Measurements from ENCODE around the gene LIG3. TPM values are rescaled to one million over a fixed set of nuclear protein-coding genes. Genes with fewer than 3 reads are reported as not detected.

Gene LIG3
- total RNA-seq, 1 experiment from 2014 or later: 25.5 TPM

DNA sequence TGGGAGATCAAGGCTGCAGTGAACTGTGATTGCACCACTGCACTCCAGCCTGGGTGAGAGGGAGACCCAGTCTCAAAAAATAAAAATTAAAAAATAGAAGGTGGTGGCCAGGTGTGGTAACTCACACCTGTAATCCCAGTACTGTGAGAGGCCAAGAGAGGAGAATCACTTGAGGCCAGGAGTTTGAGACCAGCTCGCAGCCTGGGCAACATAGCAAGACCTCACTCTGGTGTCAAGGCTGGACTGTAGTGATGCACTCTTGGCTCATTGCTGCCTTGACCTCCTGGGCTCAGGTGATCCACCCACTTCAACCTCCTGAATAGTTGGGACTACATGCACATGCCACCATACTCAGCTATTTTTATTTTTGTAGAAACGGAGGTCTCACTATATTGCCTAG, 69.9 kb downstream of the LIG3 start:
- intact Hi-C loops (cut with micrococcal nuclease; ENCODE audit: unreplicated experiment): no loop called here
- POLR2A ChIA-PET (ENCODE audit: unreplicated experiment): no interaction called here
- Histone ChIP-seq H3K36me3 (ENCODE audit: low read depth) (no peaks in the 10 kb centered on the region), H3K27ac (no peak overlapping the region), H4K20me1 (ENCODE audit: insufficient read depth) (no peaks in the 10 kb centered on the region), H3K79me2 (ENCODE audit: low read depth) (peaks cover 5% of the 10 kb centered on the region; the same call in 1 of the 2 replicates), H3K4me1 (replicated peaks; ENCODE audit: insufficient read depth) (peaks cover 22% of the 10 kb centered on the region), H3F3A (ENCODE audit: insufficient read depth, low read depth) (peaks cover 25% of the 10 kb centered on the region; the same call in 1 of the 2 replicates), H3K27me3 (ENCODE audit: insufficient read depth, low read depth) (no peaks in the 10 kb centered on the region), H3K9me2 (ENCODE audit: insufficient read depth) (no peaks in the 10 kb centered on the region), H3K9me3 (ENCODE audit: insufficient read depth, low read depth) (no peaks in the 10 kb centered on the region), H3K4me3 (no peak overlapping the region), H2AFZ (no peak overlapping the region), H3K4me2 (no peak overlapping the region)
- no peak for DNase-seq
- no peak for TF ChIP-seq EZH2 (IDR thresholded peaks at IDR 0.05; ENCODE audit: low read depth)
- TF ChIP-seq, protein P1, sequence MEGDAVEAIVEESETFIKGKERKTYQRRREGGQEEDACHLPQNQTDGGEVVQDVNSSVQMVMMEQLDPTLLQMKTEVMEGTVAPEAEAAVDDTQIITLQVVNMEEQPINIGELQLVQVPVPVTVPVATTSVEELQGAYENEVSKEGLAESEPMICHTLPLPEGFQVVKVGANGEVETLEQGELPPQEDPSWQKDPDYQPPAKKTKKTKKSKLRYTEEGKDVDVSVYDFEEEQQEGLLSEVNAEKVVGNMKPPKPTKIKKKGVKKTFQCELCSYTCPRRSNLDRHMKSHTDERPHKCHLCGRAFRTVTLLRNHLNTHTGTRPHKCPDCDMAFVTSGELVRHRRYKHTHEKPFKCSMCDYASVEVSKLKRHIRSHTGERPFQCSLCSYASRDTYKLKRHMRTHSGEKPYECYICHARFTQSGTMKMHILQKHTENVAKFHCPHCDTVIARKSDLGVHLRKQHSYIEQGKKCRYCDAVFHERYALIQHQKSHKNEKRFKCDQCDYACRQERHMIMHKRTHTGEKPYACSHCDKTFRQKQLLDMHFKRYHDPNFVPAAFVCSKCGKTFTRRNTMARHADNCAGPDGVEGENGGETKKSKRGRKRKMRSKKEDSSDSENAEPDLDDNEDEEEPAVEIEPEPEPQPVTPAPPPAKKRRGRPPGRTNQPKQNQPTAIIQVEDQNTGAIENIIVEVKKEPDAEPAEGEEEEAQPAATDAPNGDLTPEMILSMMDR (conservative IDR thresholded peaks at IDR 0.05): no peak
- CTCF ChIA-PET: no interaction called here
- BruUV-seq (replicated peaks): no TSS peak

- H3K79me2 ChIP-seq (ENCODE audit: low read depth): no peaks in the 10 kb centered on the region
- intact Hi-C loops (cut with micrococcal nuclease; ENCODE audit: unreplicated experiment): no loop called here
- POLR2A ChIA-PET (ENCODE audit: unreplicated experiment): interaction anchor here (0.6 kb wide), 1 partner anchor 22 kb away, joined by 6 read pairs; no protein-coding TSS in a partner anchor
Measured at GRCh38 chr17:35051183-35051578, 70.9 kb downstream of the LIG3 start.

GRCh38 chr17:35051579-35052240, 71.4 kb downstream of the LIG3 start:
- BruUV-seq (replicated peaks): no TSS peak
- Histone ChIP-seq H3K4me2 (no peak overlapping the region), H3K4me1 (replicated peaks; ENCODE audit: insufficient read depth) (peaks cover 11% of the 10 kb centered on the region), H3K79me2 (ENCODE audit: low read depth) (no peaks in the 10 kb centered on the region), H3F3A (ENCODE audit: insufficient read depth, low read depth) (peaks cover 15% of the 10 kb centered on the region; the same call in 1 of the 2 replicates), H3K4me3 (no peak overlapping the region), H3K9me2 (ENCODE audit: insufficient read depth) (no peaks in the 10 kb centered on the region), H4K20me1 (ENCODE audit: insufficient read depth) (no peaks in the 10 kb centered on the region), H2AFZ (no peak overlapping the region), H3K9me3 (ENCODE audit: insufficient read depth, low read depth) (no peaks in the 10 kb centered on the region), H3K27ac (no peak overlapping the region), H3K36me3 (ENCODE audit: low read depth) (no peaks in the 10 kb centered on the region), H3K27me3 (ENCODE audit: insufficient read depth, low read depth) (no peaks in the 10 kb centered on the region)
- ChIA-PET CTCF (no interaction called here), POLR2A (ENCODE audit: unreplicated experiment) (no interaction called here)
- no peak for DNase-seq
- TF ChIP-seq, protein P1 (conservative IDR thresholded peaks at IDR 0.05): no peak
- TF ChIP-seq EZH2 (IDR thresholded peaks at IDR 0.05; ENCODE audit: low read depth): no peak
- intact Hi-C loops (cut with micrococcal nuclease; ENCODE audit: unreplicated experiment): no loop called here

More at GRCh38 chr17:35051183-35051578, 70.9 kb downstream of the LIG3 start:
- no peak overlapping the region for H3K4me3 ChIP-seq
- CTCF ChIA-PET: no interaction called here
- no peaks in the 10 kb centered on the region for H3K36me3 ChIP-seq (ENCODE audit: low read depth)
- no peaks in the 10 kb centered on the region for H4K20me1 ChIP-seq (ENCODE audit: insufficient read depth)
- TF ChIP-seq EZH2 (IDR thresholded peaks at IDR 0.05; ENCODE audit: low read depth): no peak
- TF ChIP-seq, protein P1 (conservative IDR thresholded peaks at IDR 0.05): no peak
- no peak overlapping the region for H3K4me2 ChIP-seq
- no peak overlapping the region for H3K27ac ChIP-seq
- H3K9me3 ChIP-seq (ENCODE audit: insufficient read depth, low read depth): no peaks in the 10 kb centered on the region
- BruUV-seq (replicated peaks): no TSS peak
- no peaks in the 10 kb centered on the region for H3K27me3 ChIP-seq (ENCODE audit: insufficient read depth, low read depth)
- no peak overlapping the region for H2AFZ ChIP-seq
- peaks cover 20% of the 10 kb centered on the region; the same call in 1 of the 2 replicates for H3F3A ChIP-seq (ENCODE audit: insufficient read depth, low read depth)
- DNase-seq: no peak
- no peaks in the 10 kb centered on the region for H3K9me2 ChIP-seq (ENCODE audit: insufficient read depth)
- peaks cover 14% of the 10 kb centered on the region for H3K4me1 ChIP-seq (replicated peaks; ENCODE audit: insufficient read depth)
